ENCODE data around the gene EDIL3. TPM values are rescaled to one million over a fixed set of nuclear protein-coding genes. Genes with fewer than 3 reads are reported as not detected.

Gene EDIL3
- total and polyA plus RNA-seq, 2 of the 13 experiments (the other 11 are each of a cell fraction or from before 2014, with no cell fraction given) = 0.01 TPM; not detected in 1

DNA sequence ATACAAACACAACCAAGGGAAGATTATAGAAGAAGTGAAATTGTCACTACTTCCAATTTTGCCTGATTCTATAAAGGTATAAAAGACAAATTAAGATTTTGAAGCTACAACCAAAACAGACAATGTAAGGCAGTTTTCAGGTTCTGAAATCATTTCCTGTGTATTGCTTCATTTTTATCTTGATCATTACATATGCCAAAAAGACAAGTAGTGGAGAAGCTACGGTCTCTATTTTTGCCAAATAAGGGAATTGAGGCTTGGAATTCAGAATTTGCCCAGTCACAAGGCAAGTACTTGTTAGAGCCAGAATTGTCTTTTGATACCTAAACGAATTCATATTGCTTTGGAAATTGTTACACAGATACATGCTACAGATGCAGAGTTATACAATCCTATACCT, 20.6 kb downstream of the EDIL3 start (continued):
- TF ChIP-seq, protein P1, sequence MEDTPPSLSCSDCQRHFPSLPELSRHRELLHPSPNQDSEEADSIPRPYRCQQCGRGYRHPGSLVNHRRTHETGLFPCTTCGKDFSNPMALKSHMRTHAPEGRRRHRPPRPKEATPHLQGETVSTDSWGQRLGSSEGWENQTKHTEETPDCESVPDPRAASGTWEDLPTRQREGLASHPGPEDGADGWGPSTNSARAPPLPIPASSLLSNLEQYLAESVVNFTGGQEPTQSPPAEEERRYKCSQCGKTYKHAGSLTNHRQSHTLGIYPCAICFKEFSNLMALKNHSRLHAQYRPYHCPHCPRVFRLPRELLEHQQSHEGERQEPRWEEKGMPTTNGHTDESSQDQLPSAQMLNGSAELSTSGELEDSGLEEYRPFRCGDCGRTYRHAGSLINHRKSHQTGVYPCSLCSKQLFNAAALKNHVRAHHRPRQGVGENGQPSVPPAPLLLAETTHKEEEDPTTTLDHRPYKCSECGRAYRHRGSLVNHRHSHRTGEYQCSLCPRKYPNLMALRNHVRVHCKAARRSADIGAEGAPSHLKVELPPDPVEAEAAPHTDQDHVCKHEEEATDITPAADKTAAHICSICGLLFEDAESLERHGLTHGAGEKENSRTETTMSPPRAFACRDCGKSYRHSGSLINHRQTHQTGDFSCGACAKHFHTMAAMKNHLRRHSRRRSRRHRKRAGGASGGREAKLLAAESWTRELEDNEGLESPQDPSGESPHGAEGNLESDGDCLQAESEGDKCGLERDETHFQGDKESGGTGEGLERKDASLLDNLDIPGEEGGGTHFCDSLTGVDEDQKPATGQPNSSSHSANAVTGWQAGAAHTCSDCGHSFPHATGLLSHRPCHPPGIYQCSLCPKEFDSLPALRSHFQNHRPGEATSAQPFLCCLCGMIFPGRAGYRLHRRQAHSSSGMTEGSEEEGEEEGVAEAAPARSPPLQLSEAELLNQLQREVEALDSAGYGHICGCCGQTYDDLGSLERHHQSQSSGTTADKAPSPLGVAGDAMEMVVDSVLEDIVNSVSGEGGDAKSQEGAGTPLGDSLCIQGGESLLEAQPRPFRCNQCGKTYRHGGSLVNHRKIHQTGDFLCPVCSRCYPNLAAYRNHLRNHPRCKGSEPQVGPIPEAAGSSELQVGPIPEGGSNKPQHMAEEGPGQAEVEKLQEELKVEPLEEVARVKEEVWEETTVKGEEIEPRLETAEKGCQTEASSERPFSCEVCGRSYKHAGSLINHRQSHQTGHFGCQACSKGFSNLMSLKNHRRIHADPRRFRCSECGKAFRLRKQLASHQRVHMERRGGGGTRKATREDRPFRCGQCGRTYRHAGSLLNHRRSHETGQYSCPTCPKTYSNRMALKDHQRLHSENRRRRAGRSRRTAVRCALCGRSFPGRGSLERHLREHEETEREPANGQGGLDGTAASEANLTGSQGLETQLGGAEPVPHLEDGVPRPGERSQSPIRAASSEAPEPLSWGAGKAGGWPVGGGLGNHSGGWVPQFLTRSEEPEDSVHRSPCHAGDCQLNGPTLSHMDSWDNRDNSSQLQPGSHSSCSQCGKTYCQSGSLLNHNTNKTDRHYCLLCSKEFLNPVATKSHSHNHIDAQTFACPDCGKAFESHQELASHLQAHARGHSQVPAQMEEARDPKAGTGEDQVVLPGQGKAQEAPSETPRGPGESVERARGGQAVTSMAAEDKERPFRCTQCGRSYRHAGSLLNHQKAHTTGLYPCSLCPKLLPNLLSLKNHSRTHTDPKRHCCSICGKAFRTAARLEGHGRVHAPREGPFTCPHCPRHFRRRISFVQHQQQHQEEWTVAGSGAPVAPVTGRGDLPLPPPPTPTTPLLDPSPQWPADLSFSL (CRISPR knock-in tag; IDR thresholded peaks at IDR 0.05) = no peak
- TF ChIP-seq ZNF101 (CRISPR knock-in tag; IDR thresholded peaks at IDR 0.05; ENCODE audit: borderline replicate concordance, low read depth) (no peak), ZNF3 (CRISPR knock-in tag; IDR thresholded peaks at IDR 0.05) (no peak), SP2 (CRISPR knock-in tag; IDR thresholded peaks at IDR 0.05) (no peak)

DNA sequence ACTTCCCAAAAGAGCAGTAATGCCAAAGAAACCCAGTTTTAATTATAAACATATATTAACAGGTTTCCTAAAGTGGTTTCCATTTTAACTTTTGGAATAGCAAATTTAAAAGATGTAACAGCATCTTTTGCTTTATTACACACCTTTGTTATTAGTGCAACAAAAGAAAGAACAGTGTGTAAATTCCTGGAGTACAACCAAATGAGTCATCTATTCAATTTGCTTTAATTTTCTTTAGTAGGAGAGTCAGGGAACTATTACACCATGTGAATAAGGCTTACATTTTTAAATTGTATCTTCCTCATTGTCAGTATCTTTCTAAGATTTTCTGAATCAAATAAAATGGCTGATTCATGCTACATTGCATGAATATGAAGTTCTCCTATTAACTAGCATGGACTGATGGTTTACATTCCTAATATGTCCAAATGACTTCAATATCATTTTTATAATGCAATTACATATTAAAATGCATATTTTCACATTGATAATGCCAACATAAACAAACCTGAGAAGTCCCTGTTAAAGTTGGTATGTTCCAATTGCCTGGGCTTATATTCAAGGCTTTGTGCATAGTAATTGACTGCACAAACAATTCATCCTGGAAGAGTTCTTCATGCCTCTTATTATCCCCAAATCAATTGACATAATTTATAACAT, 22.5 kb downstream of the EDIL3 start:
- H3K36me3 ChIP-seq (replicated peaks in 1 of 2; ENCODE audit: control insufficient read depth in 1 of 2, insufficient read depth in 2 of 2, low read length in 2 of 2) = no peaks in the 10 kb centered on the region
- H3K4me2 ChIP-seq (ENCODE audit: low read depth, low read length) = no peak overlapping the region
- H3K79me2 ChIP-seq (ENCODE audit: insufficient read depth, low read length) = no peaks in the 10 kb centered on the region
- FAIRE-seq (no peak), ATAC-seq (no peak), DNase-seq (ENCODE audit: low spot score) (no peak)
- no TSS peak for BruUV-seq (replicated peaks)
- H4K20me1 ChIP-seq (ENCODE audit: insufficient read depth, low read length) = no peaks in the 10 kb centered on the region
- H3K27me3 ChIP-seq (ENCODE audit: control insufficient read depth in 1 of 2, insufficient read depth in 2 of 2, low read length in 2 of 2) = no peaks in the 10 kb centered on the region
- POLR2A ChIA-PET = no interaction called here
- H3K4me1 ChIP-seq (ENCODE audit: insufficient read depth, low read length) = no peaks in the 10 kb centered on the region
- H3K9ac ChIP-seq (ENCODE audit: insufficient read depth, low read depth, low read length) = no peak overlapping the region
- CTCF ChIA-PET (ENCODE audit: low intra/inter-chr PET ratio, low total read pairs) = no interaction called here
- in situ Hi-C loops (cut with HindIII; ENCODE audit: extremely low pct_ligation_motif_present, low pct_unique_long_range_greater_than_20kb) (no loop called here), intact Hi-C loops (cut with micrococcal nuclease; ENCODE audit: unreplicated experiment) (no loop called here)
- no peak overlapping the region for H3K4me3 ChIP-seq (replicated peaks in 1 of 3; ENCODE audit: insufficient read depth in 1 of 3, low read depth in 2 of 3, low read length in 3 of 3)
- H3K9me3 ChIP-seq (ENCODE audit: low read length) = no peaks in the 10 kb centered on the region
- H3K27ac ChIP-seq (ENCODE audit: extremely low read length, insufficient read depth, low read length) = no peak overlapping the region
- H2AFZ ChIP-seq (ENCODE audit: low read length) = no peak overlapping the region
- TF ChIP-seq, protein P2, sequence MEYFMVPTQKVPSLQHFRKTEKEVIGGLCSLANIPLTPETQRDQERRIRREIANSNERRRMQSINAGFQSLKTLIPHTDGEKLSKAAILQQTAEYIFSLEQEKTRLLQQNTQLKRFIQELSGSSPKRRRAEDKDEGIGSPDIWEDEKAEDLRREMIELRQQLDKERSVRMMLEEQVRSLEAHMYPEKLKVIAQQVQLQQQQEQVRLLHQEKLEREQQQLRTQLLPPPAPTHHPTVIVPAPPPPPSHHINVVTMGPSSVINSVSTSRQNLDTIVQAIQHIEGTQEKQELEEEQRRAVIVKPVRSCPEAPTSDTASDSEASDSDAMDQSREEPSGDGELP (IDR thresholded peaks at IDR 0.05; ENCODE audit: borderline replicate concordance, low read depth) = no peak
- no peak for TF ChIP-seq JDP2 (CRISPR knock-in tag; IDR thresholded peaks at IDR 0.05; ENCODE audit: borderline replicate concordance)
- no peak for TF ChIP-seq ZNF790 (CRISPR knock-in tag; IDR thresholded peaks at IDR 0.05; ENCODE audit: borderline replicate concordance)
- TF ChIP-seq ZNF839 (CRISPR knock-in tag; IDR thresholded peaks at IDR 0.05; ENCODE audit: borderline replicate concordance) = no peak
- TF ChIP-seq, protein P3, sequence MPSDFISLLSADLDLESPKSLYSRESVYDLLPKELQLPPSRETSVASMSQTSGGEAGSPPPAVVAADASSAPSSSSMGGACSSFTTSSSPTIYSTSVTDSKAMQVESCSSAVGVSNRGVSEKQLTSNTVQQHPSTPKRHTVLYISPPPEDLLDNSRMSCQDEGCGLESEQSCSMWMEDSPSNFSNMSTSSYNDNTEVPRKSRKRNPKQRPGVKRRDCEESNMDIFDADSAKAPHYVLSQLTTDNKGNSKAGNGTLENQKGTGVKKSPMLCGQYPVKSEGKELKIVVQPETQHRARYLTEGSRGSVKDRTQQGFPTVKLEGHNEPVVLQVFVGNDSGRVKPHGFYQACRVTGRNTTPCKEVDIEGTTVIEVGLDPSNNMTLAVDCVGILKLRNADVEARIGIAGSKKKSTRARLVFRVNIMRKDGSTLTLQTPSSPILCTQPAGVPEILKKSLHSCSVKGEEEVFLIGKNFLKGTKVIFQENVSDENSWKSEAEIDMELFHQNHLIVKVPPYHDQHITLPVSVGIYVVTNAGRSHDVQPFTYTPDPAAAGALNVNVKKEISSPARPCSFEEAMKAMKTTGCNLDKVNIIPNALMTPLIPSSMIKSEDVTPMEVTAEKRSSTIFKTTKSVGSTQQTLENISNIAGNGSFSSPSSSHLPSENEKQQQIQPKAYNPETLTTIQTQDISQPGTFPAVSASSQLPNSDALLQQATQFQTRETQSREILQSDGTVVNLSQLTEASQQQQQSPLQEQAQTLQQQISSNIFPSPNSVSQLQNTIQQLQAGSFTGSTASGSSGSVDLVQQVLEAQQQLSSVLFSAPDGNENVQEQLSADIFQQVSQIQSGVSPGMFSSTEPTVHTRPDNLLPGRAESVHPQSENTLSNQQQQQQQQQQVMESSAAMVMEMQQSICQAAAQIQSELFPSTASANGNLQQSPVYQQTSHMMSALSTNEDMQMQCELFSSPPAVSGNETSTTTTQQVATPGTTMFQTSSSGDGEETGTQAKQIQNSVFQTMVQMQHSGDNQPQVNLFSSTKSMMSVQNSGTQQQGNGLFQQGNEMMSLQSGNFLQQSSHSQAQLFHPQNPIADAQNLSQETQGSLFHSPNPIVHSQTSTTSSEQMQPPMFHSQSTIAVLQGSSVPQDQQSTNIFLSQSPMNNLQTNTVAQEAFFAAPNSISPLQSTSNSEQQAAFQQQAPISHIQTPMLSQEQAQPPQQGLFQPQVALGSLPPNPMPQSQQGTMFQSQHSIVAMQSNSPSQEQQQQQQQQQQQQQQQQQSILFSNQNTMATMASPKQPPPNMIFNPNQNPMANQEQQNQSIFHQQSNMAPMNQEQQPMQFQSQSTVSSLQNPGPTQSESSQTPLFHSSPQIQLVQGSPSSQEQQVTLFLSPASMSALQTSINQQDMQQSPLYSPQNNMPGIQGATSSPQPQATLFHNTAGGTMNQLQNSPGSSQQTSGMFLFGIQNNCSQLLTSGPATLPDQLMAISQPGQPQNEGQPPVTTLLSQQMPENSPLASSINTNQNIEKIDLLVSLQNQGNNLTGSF (CRISPR knock-in tag; IDR thresholded peaks at IDR 0.05) = no peak
- TF ChIP-seq CBX1 (IDR thresholded peaks at IDR 0.05; ENCODE audit: low read depth) = no peak
- TF ChIP-seq NCOA5 (CRISPR knock-in tag; IDR thresholded peaks at IDR 0.05) = no peak

Measured in HepG2 (cell line).